ENCODE results near the gene SH3BGR.
"Not testable (repeated sequence)": the region's sequence is repeated elsewhere in the genome, so short reads cannot be mapped to it uniquely, and the experiment has no call there.

The SH3BGR gene
- total RNA-seq, result 0 to 0.24 (median 0) reads per million in 9 experiments

DNA sequence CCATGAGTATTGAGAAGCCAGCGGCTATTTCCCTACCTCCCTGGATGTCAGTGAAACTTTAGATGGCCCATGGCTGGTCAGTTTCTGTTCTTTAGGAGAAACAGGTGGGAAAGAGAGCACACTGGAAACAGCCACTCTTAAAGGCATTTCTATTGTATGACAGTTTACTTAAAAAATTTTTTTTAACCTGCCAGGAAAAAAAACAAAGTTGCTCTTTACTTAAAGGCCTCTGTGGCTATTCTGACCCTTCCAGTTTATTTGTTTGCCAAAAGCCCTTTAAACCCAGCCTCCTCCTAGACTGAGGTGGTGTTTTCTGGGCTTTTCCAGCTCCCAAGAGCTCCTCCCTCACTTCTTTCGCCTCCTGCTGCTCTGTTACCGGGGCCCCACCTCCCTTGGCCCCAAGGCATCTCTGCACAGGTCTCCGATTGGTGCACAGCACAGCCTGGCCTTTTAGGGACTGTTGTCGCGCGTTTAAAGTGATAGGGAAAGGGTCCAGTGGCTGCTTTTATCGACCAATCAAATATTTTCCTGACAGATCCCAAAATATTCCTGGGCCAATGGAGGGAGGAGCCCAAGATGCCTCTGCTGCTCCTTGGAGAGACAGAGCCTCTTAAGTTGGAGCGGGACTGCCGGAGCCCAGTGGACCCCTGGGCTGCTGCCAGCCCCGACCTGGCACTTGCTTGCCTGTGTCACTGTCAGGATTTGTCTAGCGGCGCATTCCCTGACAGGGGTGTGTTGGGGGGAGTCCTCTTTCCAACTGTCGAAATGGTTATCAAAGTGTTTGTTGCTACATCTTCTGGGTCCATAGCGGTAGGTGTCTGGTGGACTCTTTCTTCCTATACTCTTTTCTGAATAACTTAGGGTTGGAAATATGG, at the start of gene SH3BGR:
Gene SH3BGR (plus strand): TSS at position 639 of the 875 bp plus-strand sequence. CDS start 127 bp downstream, at position 766.
- Mint-ChIP-seq H3K36me3 (ENCODE audit: insufficient read depth) (peaks cover under 1% of the 10 kb centered on the region), H3K4me3 (no peak within 1 kb of the TSS), H3K4me1 (ENCODE audit: low read depth in 2 of 2) (no peaks in the 10 kb centered on the region), H3K9me3 (no peaks in the 10 kb centered on the region), H3K27me3 (peaks cover 19 to 62% of the 10 kb centered on the region in 2 donors), H3K27ac (no peak within 1 kb of the TSS)
- no peak for ATAC-seq (replicated peaks)
- no peak for DNase-seq

DNA sequence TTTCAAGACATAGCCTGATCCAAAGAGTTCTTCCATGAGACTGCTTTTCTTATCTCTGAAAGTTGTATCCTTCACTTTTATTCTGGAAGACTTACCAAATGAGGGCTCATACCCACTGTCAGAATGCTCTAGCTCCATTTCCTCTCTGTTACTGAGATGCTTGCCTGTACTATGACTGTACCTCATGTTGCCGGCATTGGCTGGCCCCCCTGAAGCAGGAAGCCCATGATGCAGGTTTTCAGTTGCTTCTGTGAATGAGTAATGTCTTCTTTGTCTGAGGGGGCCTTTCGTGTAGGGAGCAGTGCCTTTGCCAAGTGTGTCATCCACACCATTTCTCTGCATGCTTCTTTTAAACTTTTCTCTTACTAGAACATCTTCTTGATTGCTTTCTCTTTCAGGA, 45.7 kb upstream of the SH3BGR start:
- ATAC-seq (replicated peaks), result no peak
- H3K36me3 Mint-ChIP-seq (ENCODE audit: insufficient read depth), result no peaks in the 10 kb centered on the region

DNA sequence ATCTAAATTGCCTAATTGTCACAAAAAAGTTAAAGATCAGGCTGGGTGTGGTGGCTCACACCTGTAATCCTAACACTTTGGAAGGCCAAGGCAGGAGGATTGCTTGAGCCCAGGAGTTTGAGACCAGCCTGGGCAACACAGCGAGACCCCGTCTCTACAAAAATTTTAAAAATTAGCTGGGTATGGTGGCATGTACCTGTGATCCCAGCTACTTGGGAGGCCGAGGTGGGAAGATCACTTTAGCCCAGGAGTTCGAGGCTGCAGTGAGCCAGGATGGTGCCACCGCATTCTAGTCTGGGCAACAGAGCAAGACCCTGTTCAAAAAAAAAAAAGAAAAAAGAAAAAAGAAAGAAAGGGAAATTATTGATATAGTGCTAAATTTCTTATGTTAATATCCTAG, 32.6 kb upstream of the SH3BGR start:
- H3K4me3 Mint-ChIP-seq, result not testable (repeated sequence)

More for the DNA sequence above, 45.7 kb upstream of the SH3BGR start:
- no peaks in the 10 kb centered on the region for H3K9me3 Mint-ChIP-seq
- no peak overlapping the region for H3K4me3 Mint-ChIP-seq
- H3K27ac Mint-ChIP-seq, result no peak overlapping the region
- H3K27me3 Mint-ChIP-seq, result no peaks in the 10 kb centered on the region
- DNase-seq, result no peak
- H3K4me1 Mint-ChIP-seq (ENCODE audit: low read depth in 2 of 2), result no peaks in the 10 kb centered on the region

DNA sequence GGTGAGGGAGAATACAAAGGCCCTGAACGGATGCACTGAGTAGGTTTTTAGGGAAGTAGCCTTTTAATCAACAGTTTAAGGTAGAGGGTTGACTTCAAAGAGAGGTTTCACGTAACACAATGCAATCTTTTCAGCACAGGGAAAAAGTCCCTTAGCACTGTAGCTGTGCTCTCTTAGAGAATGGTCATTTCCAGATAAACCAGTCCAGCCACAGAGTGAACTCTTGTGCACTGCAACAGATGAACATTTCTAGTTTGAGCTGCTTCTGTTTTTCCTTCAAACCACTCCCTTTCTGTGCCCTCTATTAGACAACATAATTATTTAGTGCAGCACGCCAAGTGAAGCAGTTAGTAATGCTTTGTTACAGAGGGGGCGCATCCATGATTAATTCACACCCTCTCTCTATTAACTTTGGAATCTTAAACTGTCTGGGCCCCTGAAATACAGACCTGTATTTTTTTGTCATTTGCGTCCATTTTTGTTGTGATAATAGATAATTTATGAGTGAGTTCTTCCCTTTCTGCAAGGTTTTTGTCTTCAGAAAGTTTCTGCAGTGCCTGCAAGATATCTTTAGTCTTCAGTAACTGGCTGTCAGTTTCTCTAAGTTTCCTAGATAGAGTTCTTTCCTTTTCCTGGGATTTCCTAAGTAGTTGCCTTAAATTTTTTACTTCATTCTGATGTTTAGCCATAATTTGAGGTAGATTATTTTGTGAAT, 29.1 kb upstream of the SH3BGR start:
- DNase-seq (no peak), ATAC-seq (replicated peaks) (no peak)
- Mint-ChIP-seq H3K27ac (no peak overlapping the region), H3K4me1 (ENCODE audit: low read depth in 2 of 2) (no peaks in the 10 kb centered on the region), H3K4me3 (no peak overlapping the region), H3K9me3 (no peaks in the 10 kb centered on the region), H3K36me3 (ENCODE audit: insufficient read depth) (peaks cover 4% of the 10 kb centered on the region), H3K27me3 (no peaks in the 10 kb centered on the region)

More for the DNA sequence above, 32.6 kb upstream of the SH3BGR start:
- not testable (repeated sequence) for H3K27me3 Mint-ChIP-seq; ATAC-seq (replicated peaks); H3K27ac Mint-ChIP-seq; H3K4me1 Mint-ChIP-seq (ENCODE audit: low read depth in 2 of 2); H3K9me3 Mint-ChIP-seq; DNase-seq; H3K36me3 Mint-ChIP-seq (ENCODE audit: insufficient read depth)

DNA sequence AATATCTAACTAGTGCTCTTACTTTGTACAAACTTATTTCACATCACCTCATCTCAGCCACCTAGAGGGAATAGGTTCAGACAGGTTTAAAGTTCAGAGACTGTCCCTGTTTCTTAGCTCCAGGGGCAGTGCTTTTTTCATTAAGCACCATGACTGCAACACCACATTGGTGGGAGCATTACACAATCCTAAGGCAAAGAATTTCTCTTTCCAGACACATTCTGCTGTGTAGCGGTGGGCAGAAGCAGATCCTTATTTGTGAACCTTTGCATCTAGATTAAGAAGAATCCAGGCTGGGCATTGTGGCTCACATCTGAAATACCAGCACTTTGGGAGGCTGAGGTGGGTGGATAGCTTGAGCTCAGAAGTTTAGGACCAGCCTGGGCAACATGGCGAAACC, 22.3 kb upstream of the SH3BGR start:
- H3K9me3 Mint-ChIP-seq, result no peaks in the 10 kb centered on the region
- H3K4me1 Mint-ChIP-seq (ENCODE audit: low read depth in 2 of 2), result no peaks in the 10 kb centered on the region
- no peaks in the 10 kb centered on the region for H3K36me3 Mint-ChIP-seq (ENCODE audit: insufficient read depth)
- H3K27ac Mint-ChIP-seq, result no peak overlapping the region
- H3K27me3 Mint-ChIP-seq, result peaks cover 6 to 9% of the 10 kb centered on the region in 2 donors
- ATAC-seq (replicated peaks) (no peak), DNase-seq (no peak)
- no peak overlapping the region for H3K4me3 Mint-ChIP-seq

DNA sequence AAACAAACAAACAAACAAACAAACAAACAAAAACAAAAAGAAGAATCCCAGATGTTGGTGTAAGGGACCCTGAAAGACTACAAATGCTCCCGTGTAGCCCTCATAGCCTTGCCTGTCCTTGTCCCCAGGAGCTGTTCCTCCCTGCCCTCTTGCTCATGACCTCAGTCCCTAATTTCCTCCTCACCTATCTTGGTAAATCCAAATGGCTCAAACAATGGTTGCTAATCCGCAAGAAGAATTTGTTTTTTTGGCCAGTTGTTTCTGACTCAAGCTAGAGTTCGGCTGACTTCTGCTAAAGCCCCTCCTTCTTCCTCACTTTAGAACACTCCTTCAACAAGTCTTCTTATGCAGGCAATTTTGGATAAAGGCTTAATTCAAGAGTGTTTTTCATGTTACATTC, 21.8 kb upstream of the SH3BGR start:
- Mint-ChIP-seq H3K36me3 (ENCODE audit: insufficient read depth) (no peaks in the 10 kb centered on the region), H3K4me3 (no peak overlapping the region), H3K4me1 (ENCODE audit: low read depth in 2 of 2) (no peaks in the 10 kb centered on the region), H3K27ac (no peak overlapping the region), H3K9me3 (no peaks in the 10 kb centered on the region), H3K27me3 (peaks cover 6 to 9% of the 10 kb centered on the region in 2 donors)
- DNase-seq, result no peak
- ATAC-seq (replicated peaks), result no peak

DNA sequence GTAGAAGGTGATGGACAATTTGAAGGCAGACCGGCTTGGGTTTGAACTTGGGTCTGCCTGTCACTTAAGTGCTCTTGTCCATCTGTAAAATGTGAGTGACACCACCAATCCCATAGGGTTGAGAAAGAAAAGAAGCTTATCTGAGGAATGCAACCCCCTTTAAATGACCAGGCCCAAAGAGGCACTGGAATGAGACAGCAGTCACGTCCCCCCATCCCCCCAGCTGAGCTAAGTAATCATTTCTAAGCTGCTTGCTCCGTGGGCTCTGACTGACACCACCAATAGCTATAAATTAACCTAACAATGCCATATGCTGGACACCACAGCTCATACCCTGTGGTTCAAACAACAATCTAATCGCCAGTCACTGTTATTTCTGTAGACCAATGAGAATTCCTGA, 21.3 kb upstream of the SH3BGR start:
- ATAC-seq (replicated peaks), result no peak
- Mint-ChIP-seq H3K9me3 (no peaks in the 10 kb centered on the region), H3K4me3 (no peak overlapping the region), H3K36me3 (ENCODE audit: insufficient read depth) (no peaks in the 10 kb centered on the region), H3K4me1 (ENCODE audit: low read depth in 2 of 2) (no peaks in the 10 kb centered on the region), H3K27ac (no peak overlapping the region), H3K27me3 (peaks cover 6 to 9% of the 10 kb centered on the region in 2 donors)
- DNase-seq, result no peak

DNA sequence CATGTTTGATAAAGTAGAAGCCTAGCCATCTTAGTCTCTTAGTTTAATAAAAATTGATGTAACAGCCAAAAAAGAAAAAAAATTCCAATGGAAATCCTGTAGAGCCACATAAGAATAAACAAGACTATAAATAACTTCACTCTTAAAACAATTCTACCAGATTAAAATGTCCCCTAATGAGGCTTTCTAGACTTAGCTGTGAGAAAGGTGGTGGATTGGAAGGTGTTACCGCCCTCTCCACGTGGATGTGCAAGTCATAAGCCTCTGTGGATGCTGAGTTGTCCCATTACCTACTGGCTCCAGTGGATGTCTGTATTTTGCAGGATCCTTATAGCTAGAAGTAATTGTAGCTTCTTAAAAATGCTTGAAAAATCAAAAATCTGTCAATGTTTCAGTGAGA, 20.8 kb upstream of the SH3BGR start:
- Mint-ChIP-seq H3K27ac (no peak overlapping the region), H3K4me1 (ENCODE audit: low read depth in 2 of 2) (no peaks in the 10 kb centered on the region), H3K36me3 (ENCODE audit: insufficient read depth) (no peaks in the 10 kb centered on the region), H3K27me3 (peaks cover 6 to 9% of the 10 kb centered on the region in 2 donors), H3K4me3 (no peak overlapping the region), H3K9me3 (no peaks in the 10 kb centered on the region)
- DNase-seq, result no peak
- ATAC-seq (replicated peaks), result no peak

DNA sequence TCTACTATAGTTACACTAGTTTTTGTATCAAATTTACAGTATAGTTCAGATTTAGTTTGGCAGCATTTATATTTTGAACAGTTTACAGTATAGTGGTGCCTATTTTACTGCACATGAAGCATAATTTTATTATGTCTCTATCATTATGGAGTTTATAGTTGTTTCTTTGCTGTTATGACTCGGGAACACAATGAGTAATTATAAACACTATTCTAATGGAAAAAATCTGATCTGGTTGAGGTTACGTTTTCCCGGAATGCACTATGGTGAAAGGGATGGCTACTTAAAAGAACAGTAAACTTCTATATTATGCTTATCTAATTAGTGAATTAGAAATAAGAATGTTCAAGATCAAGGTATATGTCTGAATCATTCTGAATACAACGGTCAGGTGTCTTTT, 16.8 kb upstream of the SH3BGR start:
- Mint-ChIP-seq H3K4me3 (no peak overlapping the region), H3K27ac (no peak overlapping the region), H3K36me3 (ENCODE audit: insufficient read depth) (no peaks in the 10 kb centered on the region), H3K9me3 (no peaks in the 10 kb centered on the region), H3K27me3 (peaks cover 24% of the 10 kb centered on the region in 2 donors), H3K4me1 (ENCODE audit: low read depth in 2 of 2) (no peaks in the 10 kb centered on the region)
- DNase-seq (no peak), ATAC-seq (replicated peaks) (no peak)

DNA sequence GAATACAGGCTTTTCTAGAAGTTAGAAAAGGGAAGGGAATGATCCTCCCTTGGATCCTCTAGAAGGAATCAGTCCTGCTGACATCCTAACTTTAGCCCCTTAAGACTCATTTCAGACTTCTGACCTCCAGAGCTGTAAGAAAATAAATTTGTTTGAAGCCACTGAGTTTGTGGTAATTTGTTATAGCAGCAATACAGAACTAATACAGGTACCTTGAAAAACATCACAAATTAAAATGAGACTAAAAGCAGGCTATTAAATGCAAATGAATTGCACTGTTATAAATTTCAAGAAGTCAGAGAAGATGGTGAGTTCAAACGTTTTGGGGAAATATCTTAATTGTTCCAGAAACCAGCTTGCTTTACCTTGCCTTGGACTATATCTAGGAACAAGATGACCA, 12.5 kb upstream of the SH3BGR start:
- H3K27me3 Mint-ChIP-seq, result peaks cover 32 to 35% of the 10 kb centered on the region in 2 donors
- H3K9me3 Mint-ChIP-seq, result no peaks in the 10 kb centered on the region
- no peak overlapping the region for H3K4me3 Mint-ChIP-seq
- DNase-seq, result no peak
- peaks cover 1% of the 10 kb centered on the region for H3K36me3 Mint-ChIP-seq (ENCODE audit: insufficient read depth)
- no peak overlapping the region for H3K27ac Mint-ChIP-seq
- no peak for ATAC-seq (replicated peaks)
- no peaks in the 10 kb centered on the region for H3K4me1 Mint-ChIP-seq (ENCODE audit: low read depth in 2 of 2)

DNA sequence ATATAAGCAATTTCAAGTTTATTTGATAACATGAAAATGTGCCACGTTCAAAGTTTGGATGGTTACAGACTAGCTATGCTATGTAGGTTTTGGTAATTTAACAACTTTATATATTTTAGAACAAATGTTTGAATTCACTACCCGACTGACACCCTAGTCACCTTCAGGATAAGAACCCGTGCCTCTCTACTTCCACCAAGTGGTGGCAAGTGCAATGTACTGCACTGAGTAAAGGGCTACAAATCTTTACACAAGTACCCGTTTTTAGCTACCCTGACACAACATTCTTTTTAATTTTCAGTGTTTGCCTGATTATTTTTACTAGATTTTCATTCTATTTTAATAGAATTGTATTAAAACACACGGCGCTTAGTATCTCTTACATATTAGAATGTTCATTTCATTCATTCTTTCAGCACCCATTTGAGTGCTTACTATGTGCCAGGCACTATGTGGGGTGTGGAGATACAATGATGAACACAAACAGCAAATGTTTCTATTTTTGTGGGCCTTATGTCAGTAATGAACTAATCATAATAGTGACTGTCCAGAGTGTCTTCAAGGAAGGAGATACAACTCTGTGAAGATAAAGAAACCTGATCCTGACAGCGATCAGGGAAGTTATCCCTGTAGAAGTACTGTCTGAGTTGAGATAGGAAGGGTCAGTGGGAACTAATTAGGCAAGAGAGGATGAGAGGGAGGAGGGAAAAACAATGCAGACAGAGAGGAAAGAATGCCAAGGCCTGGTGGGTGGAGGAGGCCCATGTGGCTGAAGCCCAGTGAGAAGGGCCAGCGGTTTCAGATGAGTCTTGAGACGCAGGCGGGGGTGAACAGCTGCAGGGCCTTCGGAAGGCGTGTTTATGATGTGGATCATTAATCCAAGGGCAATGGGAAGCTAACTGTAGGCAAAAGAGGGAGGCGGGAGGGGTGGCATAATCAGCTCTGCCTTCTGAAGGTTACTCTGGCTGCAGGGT, 10.0 kb upstream of the SH3BGR start:
- Mint-ChIP-seq H3K4me1 (ENCODE audit: low read depth in 2 of 2) (peaks cover 9 to 11% of the 10 kb centered on the region in 2 donors), H3K27ac (no peak overlapping the region), H3K27me3 (peaks cover 32% of the 10 kb centered on the region in 2 donors), H3K9me3 (no peaks in the 10 kb centered on the region), H3K4me3 (no peak overlapping the region), H3K36me3 (ENCODE audit: insufficient read depth) (peaks cover 24% of the 10 kb centered on the region)
- DNase-seq (peak in 2 of 3 experiments; percentile 11 to 15), ATAC-seq (replicated peaks) (peak; percentile 34)

DNA sequence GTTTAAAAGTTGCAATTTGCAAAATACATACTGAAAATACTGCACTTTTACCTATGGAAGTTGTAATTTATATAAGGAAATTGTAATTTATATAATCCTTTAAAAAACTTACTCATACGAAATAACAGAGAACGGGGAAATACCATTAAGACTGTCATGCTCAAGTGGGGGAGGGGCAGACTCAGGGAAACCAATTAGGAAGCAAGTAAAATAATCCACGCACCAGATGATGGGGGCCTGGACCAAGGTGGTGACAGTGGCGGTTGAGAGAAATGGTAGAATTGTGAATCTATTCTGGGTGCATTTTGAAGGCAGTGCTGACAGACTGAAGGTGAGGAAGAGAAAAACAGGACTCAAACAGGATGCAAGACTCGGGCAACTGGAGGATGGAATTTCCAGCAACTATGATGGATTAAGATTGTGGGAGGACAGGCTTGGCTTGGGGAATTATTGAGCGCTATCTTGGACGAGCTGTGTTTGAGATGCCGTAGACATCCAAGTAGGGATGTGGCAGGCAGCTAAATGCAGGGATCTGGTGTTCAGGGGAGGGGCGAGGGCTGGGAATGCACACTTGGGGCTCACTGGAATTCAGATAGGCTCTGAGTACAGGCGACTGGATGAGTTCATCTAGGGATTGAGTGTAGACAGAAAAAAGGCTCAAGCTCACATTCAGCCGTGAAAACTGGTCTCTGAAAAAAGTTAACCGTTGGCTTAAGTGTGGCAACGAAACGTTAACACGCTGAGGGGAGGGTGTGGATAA, 7.2 kb upstream of the SH3BGR start:
- Mint-ChIP-seq H3K27ac (peak overlapping the region; percentile 92 to 96), H3K9me3 (no peaks in the 10 kb centered on the region), H3K4me1 (ENCODE audit: low read depth in 2 of 2) (peaks cover 9 to 11% of the 10 kb centered on the region in 2 donors), H3K27me3 (peaks cover 19 to 33% of the 10 kb centered on the region in 2 donors), H3K36me3 (ENCODE audit: insufficient read depth) (peaks cover 24% of the 10 kb centered on the region), H3K4me3 (peak overlapping the region; percentile 91 to 92)
- no peak for ATAC-seq (replicated peaks)
- DNase-seq, result no peak
